ENCODE measurements around the gene ETHE1.

DNA sequence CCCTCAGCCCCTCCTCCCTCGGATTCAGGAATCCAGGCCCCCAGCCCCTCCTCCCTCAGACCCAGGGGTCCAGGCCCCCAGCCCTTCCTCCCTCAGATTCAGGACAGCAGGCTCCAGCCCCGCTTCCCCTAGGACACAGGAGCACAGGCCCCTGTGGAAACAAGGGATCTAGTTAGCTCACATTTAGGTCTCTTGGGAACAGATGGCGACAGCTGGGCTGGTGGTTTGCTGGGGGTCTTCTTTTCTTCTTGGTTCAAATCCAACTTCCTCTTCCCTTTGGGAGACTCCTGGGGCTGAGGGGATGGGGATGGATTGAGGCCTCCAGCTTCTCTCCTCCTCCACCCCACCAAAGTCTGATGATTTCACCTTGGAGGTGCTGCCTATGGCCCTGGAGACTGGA is 25.6 kb upstream of the ETHE1 start:
- TF ChIP-seq, protein P1, sequence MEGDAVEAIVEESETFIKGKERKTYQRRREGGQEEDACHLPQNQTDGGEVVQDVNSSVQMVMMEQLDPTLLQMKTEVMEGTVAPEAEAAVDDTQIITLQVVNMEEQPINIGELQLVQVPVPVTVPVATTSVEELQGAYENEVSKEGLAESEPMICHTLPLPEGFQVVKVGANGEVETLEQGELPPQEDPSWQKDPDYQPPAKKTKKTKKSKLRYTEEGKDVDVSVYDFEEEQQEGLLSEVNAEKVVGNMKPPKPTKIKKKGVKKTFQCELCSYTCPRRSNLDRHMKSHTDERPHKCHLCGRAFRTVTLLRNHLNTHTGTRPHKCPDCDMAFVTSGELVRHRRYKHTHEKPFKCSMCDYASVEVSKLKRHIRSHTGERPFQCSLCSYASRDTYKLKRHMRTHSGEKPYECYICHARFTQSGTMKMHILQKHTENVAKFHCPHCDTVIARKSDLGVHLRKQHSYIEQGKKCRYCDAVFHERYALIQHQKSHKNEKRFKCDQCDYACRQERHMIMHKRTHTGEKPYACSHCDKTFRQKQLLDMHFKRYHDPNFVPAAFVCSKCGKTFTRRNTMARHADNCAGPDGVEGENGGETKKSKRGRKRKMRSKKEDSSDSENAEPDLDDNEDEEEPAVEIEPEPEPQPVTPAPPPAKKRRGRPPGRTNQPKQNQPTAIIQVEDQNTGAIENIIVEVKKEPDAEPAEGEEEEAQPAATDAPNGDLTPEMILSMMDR (IDR thresholded peaks at IDR 0.05; ENCODE audit: low read depth, low read length, missing input control) = no peak
- TF ChIP-seq, protein P2, sequence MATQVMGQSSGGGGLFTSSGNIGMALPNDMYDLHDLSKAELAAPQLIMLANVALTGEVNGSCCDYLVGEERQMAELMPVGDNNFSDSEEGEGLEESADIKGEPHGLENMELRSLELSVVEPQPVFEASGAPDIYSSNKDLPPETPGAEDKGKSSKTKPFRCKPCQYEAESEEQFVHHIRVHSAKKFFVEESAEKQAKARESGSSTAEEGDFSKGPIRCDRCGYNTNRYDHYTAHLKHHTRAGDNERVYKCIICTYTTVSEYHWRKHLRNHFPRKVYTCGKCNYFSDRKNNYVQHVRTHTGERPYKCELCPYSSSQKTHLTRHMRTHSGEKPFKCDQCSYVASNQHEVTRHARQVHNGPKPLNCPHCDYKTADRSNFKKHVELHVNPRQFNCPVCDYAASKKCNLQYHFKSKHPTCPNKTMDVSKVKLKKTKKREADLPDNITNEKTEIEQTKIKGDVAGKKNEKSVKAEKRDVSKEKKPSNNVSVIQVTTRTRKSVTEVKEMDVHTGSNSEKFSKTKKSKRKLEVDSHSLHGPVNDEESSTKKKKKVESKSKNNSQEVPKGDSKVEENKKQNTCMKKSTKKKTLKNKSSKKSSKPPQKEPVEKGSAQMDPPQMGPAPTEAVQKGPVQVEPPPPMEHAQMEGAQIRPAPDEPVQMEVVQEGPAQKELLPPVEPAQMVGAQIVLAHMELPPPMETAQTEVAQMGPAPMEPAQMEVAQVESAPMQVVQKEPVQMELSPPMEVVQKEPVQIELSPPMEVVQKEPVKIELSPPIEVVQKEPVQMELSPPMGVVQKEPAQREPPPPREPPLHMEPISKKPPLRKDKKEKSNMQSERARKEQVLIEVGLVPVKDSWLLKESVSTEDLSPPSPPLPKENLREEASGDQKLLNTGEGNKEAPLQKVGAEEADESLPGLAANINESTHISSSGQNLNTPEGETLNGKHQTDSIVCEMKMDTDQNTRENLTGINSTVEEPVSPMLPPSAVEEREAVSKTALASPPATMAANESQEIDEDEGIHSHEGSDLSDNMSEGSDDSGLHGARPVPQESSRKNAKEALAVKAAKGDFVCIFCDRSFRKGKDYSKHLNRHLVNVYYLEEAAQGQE (IDR thresholded peaks at IDR 0.05) = no peak
- no peak for TF ChIP-seq RAD21 (IDR thresholded peaks at IDR 0.05)
- TF ChIP-seq SP1 (IDR thresholded peaks at IDR 0.05) = no peak
- TF ChIP-seq YY1 (IDR thresholded peaks at IDR 0.05) = no peak
- no peak for TF ChIP-seq JUND (IDR thresholded peaks at IDR 0.05)
- no peak for TF ChIP-seq FOXA2 (IDR thresholded peaks at IDR 0.05)
- TF ChIP-seq, protein P3, sequence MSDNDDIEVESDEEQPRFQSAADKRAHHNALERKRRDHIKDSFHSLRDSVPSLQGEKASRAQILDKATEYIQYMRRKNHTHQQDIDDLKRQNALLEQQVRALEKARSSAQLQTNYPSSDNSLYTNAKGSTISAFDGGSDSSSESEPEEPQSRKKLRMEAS (IDR thresholded peaks at IDR 0.05) = no peak
- TF ChIP-seq TAF1 (conservative IDR thresholded peaks at IDR 0.05) = no peak
- no peak for TF ChIP-seq RXRA (IDR thresholded peaks at IDR 0.05)
- TF ChIP-seq, protein P4, sequence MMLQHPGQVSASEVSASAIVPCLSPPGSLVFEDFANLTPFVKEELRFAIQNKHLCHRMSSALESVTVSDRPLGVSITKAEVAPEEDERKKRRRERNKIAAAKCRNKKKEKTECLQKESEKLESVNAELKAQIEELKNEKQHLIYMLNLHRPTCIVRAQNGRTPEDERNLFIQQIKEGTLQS (IDR thresholded peaks at IDR 0.05) = no peak
- TF ChIP-seq NR2F2 (IDR thresholded peaks at IDR 0.05) = no peak
- no peak for TF ChIP-seq EGR1 (IDR thresholded peaks at IDR 0.05; ENCODE audit: low read depth in 2 of 2)

All from liver (tissue), 3 donors.